ENCODE results near the gene ATP8A2.

Gene ATP8A2

DNA sequence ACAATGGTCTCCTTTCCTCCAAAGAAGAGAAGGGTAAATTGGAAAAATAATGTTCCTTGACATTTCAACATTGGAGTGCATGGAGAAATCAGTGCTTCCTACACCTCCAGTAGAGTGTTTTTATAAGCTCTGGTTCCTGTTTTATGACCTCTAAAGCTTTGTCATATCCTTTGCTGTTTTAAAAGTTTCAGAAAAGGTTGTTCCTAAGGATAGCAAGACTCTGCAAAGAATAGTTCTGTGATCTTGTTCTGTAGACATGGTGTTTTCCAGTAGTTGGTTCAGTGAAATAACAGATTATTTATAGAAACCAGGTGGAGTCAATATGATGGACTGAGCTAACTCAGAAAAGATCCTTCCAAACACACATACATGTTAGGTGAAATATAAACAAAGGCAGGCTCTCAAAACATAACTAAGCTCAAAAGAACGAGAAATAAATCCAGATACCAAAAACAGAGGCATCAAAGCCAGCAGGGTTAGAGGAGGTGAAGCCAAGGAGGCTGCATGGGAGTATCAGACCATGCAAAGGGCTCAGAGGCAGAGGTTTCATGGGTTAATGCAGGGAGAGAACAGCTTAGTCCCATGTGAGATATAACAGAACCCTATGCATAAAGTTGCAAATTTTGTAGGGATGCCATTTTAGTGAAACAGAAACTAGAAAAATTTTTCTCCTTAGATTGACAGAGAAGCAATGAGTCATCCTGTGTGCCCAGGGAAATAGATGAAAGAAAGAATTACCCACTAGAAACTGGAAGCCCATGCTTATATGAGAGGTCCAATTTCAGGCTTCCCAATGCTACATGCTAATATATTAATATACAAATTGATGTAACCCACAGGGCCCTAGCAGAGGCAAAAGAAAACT is 635.7 kb downstream of the ATP8A2 start:
- Mint-ChIP-seq H3K4me3 (no peak overlapping the region), H3K9me3 (peaks cover 3% of the 10 kb centered on the region), H3K27me3 (peaks cover 33% of the 10 kb centered on the region), H3K4me1 (no peaks in the 10 kb centered on the region), H3K36me3 (no peaks in the 10 kb centered on the region), H3K27ac (no peak overlapping the region)
- ATAC-seq = no peak

DNA sequence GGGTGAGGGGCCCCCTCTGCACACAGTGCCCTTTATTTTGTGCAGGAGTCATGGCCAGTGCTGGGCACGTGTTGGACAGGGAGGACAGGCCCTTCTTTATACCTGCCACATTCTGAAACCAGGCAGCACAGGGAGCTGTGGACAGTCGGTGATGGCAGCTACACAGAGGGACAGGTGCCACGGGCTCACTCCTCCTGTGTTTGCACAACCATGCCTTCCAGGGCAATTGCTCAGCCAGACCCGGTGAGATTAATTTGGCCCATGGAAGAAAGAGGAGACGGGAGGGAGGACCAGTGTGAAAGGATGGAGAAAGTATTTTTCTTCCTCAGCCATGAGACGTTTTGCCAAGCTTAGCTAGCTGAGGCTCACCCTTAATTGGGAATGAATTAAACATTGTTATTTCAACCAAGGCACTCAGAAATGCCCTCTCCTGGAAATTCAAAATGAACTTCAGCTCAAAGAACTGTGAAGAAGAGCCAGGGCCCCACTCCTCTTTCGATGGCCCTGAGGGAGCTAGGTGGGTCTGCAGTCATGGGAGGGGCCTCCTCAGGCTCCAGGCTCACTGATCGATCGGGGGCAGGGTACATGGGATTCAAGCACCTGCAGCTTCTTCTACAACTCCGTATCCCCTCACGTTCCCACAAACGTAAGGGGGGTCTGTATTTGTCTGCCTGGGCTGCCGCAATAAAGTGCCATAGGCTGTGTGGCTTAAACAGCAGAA is 638.9 kb downstream of the ATP8A2 start:
- Mint-ChIP-seq H3K4me1 (no peaks in the 10 kb centered on the region), H3K36me3 (no peaks in the 10 kb centered on the region), H3K27me3 (peaks cover 38% of the 10 kb centered on the region), H3K9me3 (no peaks in the 10 kb centered on the region), H3K4me3 (no peak overlapping the region), H3K27ac (no peak overlapping the region)
- no peak for ATAC-seq

- H3K4me1 Mint-ChIP-seq = no peaks in the 10 kb centered on the region
- no peaks in the 10 kb centered on the region for H3K36me3 Mint-ChIP-seq
- H3K27me3 Mint-ChIP-seq = peaks cover 36% of the 10 kb centered on the region
- no peak overlapping the region for H3K27ac Mint-ChIP-seq
- no peaks in the 10 kb centered on the region for H3K9me3 Mint-ChIP-seq
- no peak for ATAC-seq
- H3K4me3 Mint-ChIP-seq = no peak overlapping the region
These were observed 639.4 kb downstream of the ATP8A2 start for GRCh38 chr13:26011208-26011573.

- no peak overlapping the region for H3K27ac Mint-ChIP-seq
- H3K4me3 Mint-ChIP-seq = peak overlapping the region; percentile 66
- H3K27me3 Mint-ChIP-seq = peaks cover 36% of the 10 kb centered on the region
- H3K9me3 Mint-ChIP-seq = no peaks in the 10 kb centered on the region
- H3K36me3 Mint-ChIP-seq = no peaks in the 10 kb centered on the region
- H3K4me1 Mint-ChIP-seq = no peaks in the 10 kb centered on the region
- peak; percentile 37 for ATAC-seq
These were observed 640.4 kb downstream of the ATP8A2 start for GRCh38 chr13:26011996-26012821.

DNA sequence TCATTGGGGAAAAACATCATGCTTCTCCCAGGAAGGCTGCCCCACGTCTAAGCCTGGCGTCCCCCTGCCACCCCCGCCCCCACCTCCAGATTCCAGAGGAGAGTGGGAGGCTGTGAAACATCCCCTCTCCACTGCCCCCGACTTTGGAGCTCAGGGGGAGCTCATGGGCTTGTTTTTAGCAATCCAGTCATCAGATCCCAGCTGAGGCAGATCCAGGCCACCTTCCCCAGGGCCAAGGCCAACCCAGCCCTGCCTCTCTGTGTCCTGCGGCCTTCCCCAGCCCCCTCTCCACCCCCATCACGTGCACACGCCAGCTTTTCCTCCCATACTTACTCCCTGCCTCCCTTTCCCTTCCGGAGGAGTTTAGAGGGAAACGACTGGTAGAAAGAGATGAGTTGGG is 641.2 kb downstream of the ATP8A2 start:
- H3K27ac Mint-ChIP-seq = no peak overlapping the region
- no peak overlapping the region for H3K4me3 Mint-ChIP-seq
- no peaks in the 10 kb centered on the region for H3K4me1 Mint-ChIP-seq
- H3K9me3 Mint-ChIP-seq = no peaks in the 10 kb centered on the region
- peaks cover 33% of the 10 kb centered on the region for H3K27me3 Mint-ChIP-seq
- no peaks in the 10 kb centered on the region for H3K36me3 Mint-ChIP-seq
- no peak for ATAC-seq

DNA sequence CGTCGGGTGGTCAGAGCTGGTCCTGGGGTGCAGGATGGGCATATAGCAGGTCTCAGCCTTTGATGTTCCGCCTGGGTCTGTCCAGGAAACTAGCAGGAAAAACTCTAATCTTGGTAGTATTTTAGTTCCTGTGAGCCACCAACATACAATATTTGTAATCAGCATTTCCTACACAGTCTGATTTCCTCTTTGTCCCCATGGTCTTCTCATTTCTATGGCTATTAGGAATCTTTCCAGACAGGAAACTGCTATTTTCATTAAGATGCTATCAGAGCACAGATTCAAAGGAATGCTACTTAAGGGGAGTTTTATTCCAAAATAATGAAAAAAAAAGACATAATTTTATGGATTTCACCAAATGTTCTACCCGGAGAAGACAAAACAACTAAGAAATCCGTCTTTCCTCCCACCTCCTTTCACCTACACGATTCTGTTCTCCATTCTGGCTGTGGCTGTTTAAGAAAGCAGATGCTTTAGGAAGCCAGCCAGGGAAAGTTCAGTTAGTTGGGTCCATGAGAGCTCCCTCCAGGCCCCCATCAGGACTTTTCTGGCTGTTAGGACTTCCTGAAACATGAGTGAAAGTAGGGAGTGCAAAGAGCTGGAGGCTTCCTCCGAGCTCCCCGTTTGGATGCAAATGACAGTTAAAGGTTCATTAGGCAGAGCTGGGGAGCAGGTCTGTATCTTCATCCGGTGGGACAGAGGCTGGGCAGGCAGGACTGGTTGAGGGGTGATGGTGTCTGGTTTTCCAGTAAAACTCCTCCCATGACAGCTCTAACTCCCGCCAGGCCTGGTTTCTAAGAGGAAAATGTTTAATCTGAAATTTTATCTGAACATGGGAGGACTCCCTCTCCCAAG is 643.7 kb downstream of the ATP8A2 start:
- H3K27me3 Mint-ChIP-seq = peaks cover 32% of the 10 kb centered on the region
- no peaks in the 10 kb centered on the region for H3K4me1 Mint-ChIP-seq
- H3K27ac Mint-ChIP-seq = no peak overlapping the region
- H3K9me3 Mint-ChIP-seq = no peaks in the 10 kb centered on the region
- H3K36me3 Mint-ChIP-seq = no peaks in the 10 kb centered on the region
- no peak for ATAC-seq
- no peak overlapping the region for H3K4me3 Mint-ChIP-seq

- no peak for ATAC-seq
- H3K27me3 Mint-ChIP-seq = peaks cover 39% of the 10 kb centered on the region
- H3K4me1 Mint-ChIP-seq = no peaks in the 10 kb centered on the region
- H3K4me3 Mint-ChIP-seq = no peak overlapping the region
- H3K36me3 Mint-ChIP-seq = no peaks in the 10 kb centered on the region
- no peaks in the 10 kb centered on the region for H3K9me3 Mint-ChIP-seq
- no peak overlapping the region for H3K27ac Mint-ChIP-seq
These were observed 644.4 kb downstream of the ATP8A2 start for GRCh38 chr13:26016189-26016588.

- Mint-ChIP-seq H3K27me3 (peaks cover 38% of the 10 kb centered on the region), H3K4me1 (no peaks in the 10 kb centered on the region)
- no peak for ATAC-seq
These were observed 645.6 kb downstream of the ATP8A2 start for GRCh38 chr13:26017196-26017921.

GRCh38 chr13:26017932-26018665 is 646.3 kb downstream of the ATP8A2 start:
- Mint-ChIP-seq H3K4me1 (no peaks in the 10 kb centered on the region), H3K9me3 (no peaks in the 10 kb centered on the region), H3K36me3 (no peaks in the 10 kb centered on the region), H3K4me3 (no peak overlapping the region), H3K27ac (no peak overlapping the region), H3K27me3 (peaks cover 31% of the 10 kb centered on the region)
- ATAC-seq = no peak

More at GRCh38 chr13:26017196-26017921, 645.6 kb downstream of the ATP8A2 start:
- no peaks in the 10 kb centered on the region for H3K36me3 Mint-ChIP-seq
- H3K27ac Mint-ChIP-seq = no peak overlapping the region
- H3K4me3 Mint-ChIP-seq = no peak overlapping the region
- no peaks in the 10 kb centered on the region for H3K9me3 Mint-ChIP-seq

- Mint-ChIP-seq H3K4me1 (no peaks in the 10 kb centered on the region), H3K36me3 (no peaks in the 10 kb centered on the region), H3K4me3 (no peak overlapping the region), H3K9me3 (no peaks in the 10 kb centered on the region), H3K27me3 (peaks cover 23% of the 10 kb centered on the region), H3K27ac (no peak overlapping the region)
- ATAC-seq = no peak
These were observed 647.5 kb downstream of the ATP8A2 start for GRCh38 chr13:26019251-26019650.

GRCh38 chr13:26019881-26020870 is 648.4 kb downstream of the ATP8A2 start:
- Mint-ChIP-seq H3K36me3 (no peaks in the 10 kb centered on the region), H3K27ac (no peak overlapping the region), H3K9me3 (no peaks in the 10 kb centered on the region), H3K4me3 (no peak overlapping the region), H3K27me3 (peaks cover 23% of the 10 kb centered on the region), H3K4me1 (no peaks in the 10 kb centered on the region)
- no peak for ATAC-seq

- Mint-ChIP-seq H3K4me3 (no peak overlapping the region), H3K4me1 (no peaks in the 10 kb centered on the region), H3K36me3 (no peaks in the 10 kb centered on the region), H3K27me3 (peaks cover 23% of the 10 kb centered on the region), H3K9me3 (no peaks in the 10 kb centered on the region), H3K27ac (no peak overlapping the region)
- no peak for ATAC-seq
These were observed 649.1 kb downstream of the ATP8A2 start for GRCh38 chr13:26020891-26021290.

DNA sequence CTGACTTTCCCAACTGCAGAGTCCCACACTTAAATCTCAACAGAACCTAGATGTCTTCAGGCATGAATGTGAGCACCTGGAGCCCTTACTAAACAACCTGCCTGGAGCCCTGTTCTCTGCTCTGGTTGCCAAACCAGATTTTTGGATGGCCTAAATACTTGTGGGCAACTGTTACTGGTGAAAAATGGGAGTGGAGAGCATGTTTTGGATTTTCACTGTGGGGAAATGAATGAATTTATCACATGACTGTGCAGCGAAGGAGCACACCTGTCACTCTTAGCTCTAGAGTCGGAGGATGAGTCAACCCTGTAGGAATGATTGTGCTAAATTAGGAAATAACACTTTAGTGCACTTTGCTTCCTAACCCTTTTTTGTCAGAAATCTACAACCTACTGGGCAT is 649.7 kb downstream of the ATP8A2 start:
- H3K36me3 Mint-ChIP-seq = no peaks in the 10 kb centered on the region
- no peak for ATAC-seq
- no peaks in the 10 kb centered on the region for H3K9me3 Mint-ChIP-seq
- H3K4me1 Mint-ChIP-seq = no peaks in the 10 kb centered on the region
- peaks cover 23% of the 10 kb centered on the region for H3K27me3 Mint-ChIP-seq
- H3K27ac Mint-ChIP-seq = no peak overlapping the region
- H3K4me3 Mint-ChIP-seq = no peak overlapping the region

Measured in stimulated activated memory B cell treated with anti-CD40 and anti-IgM and Interleukin-4, amounts not matched to agents 10 μg/mL and 1 μg/mL and 100 μg/mL, for 72 hours (primary cell).